Right ventricle myocardium superior (tissue), 1 donor: ENCODE results near the gene IL10RB. TPM values are rescaled to one million over a fixed set of nuclear protein-coding genes. Genes with fewer than 3 reads are reported as not detected.
A peak's percentile ranks its signal among the peaks of the same experiment; 100 is the strongest.
"Not testable (repeated sequence)": the region's sequence is repeated elsewhere in the genome, so short reads cannot be mapped to it uniquely, and the experiment has no call there.

Experiments
- ATAC-seq: fragments of 200-7000 bp; cut with Tn5 transposase; one replicate; pipeline ENCODE4 v1.9.1; 2020; ENCODE audit warnings: mild to moderate bottlenecking; ENCODE audit not compliant: poor library complexity
- DNase-seq: peaks from one replicate; pipeline ENCODE4 v3.0.0-alpha.2; 2020
- intact Hi-C: fragments of 100-400 bp; cut with DNase I; formaldehyde crosslinking; loops from one replicate; pipeline ENCODE4 v1.11.2; 2022
- total RNA-seq: library from RNA; stranded (reverse); fragmentation: NEBNext Ultra II Directional; extraction: Animal tissue kit (Norgen Biotek cat#: 25700); gene quantifications from one replicate; pipeline ENCODE4 v1.2.1, GENCODE V29; 2021
- donor health status: DM: no; HTN: yes; CAD: no; lungs with severe emphysema.

The IL10RB gene
- total RNA-seq, 1 donor from 2014 or later = 8.8 TPM

DNA sequence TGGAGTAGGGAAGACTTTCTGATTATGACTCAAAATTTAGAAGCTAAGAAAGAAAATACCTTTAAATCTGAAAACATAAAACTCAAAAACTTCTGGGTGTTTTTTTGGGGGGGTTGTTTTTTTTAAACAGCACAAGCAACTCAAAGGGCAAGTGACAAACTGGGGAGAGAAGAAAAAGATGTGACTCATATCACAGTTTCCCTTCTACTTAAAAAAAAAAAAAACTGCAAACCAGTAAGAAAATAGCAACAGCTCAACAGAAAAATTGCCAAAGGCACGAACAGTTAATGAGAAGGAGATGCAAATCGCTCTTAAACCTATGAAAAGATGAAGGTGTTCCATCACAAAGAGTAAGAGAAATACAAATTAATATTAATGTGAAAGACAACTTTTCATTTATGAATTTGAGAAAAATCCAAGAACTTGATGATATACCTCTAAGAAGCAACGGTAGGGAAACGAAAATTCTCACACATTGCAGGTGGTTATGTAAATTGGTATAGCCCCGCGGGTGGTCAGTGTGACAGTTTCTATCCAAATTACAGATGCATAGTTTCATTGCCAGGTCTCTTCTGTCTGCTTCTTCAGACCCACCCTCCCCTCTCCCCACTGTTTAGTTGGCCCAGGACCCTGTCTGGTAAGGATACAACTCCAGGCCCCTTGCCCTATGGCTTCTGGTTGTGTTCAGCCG, 27.5 kb upstream of the IL10RB start:
- ATAC-seq = no peak

DNA sequence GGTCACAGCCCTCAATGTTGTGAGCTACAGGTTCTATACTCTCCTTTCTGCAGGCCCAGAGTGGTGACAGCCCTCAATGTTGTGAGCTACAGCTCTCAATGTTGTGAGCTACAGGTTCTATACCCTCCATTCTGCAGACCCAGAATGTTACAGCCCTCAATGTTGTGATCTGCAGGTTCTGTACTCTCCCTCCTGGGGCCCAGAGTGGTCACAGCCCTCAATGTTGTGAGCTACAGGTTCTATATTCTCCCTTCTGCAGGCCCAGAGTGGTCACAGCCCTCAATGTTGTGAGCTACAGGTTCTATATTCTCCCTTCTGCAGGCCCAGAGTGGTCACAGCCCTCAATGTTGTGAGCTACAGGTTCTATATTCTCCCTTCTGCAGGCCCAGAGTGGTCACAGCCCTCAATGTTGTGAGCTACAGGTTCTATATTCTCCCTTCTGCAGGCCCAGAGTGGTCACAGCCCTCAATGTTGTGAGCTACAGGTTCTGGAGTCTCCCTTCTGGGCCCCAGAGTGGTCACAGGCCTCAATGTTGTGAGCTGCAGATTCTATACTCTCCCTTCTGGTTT, 26.5 kb upstream of the IL10RB start:
- intact Hi-C loops, ATAC-seq, DNase-seq: not testable (repeated sequence)

More for the DNA sequence above, 27.5 kb upstream of the IL10RB start:
- intact Hi-C loops = no loop called here
- DNase-seq = no peak

GRCh38 chr21:33240404-33240803, 25.8 kb upstream of the IL10RB start:
- DNase-seq = no peak
- intact Hi-C loops = no loop called here
- ATAC-seq = no peak

GRCh38 chr21:33241846-33242245, 24.3 kb upstream of the IL10RB start:
- no peak for DNase-seq
- intact Hi-C loops = no loop called here
- ATAC-seq = no peak

DNA sequence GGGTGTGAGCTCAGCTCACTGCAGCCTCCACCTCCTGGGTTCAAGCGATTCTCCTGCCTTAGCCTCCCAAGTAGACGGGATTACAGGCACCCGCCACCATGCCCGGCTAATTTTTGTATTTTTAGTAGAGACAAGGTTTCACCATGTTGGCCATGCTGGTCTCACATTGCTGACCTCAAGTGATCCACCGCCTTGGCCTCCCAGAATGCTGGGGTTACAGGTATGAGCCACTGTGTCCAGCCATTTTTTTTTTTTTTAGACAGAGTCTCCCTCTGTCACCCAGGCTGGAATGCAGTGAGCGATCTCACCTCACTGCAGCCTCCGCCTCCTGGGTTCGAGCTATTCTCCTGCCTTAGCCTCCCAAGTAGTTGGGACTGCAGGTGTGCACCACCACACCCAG, 23.3 kb upstream of the IL10RB start:
- ATAC-seq, DNase-seq, intact Hi-C loops: not testable (repeated sequence)

- ATAC-seq = peak; percentile 31
- intact Hi-C loops = no loop called here
- DNase-seq = no peak
Measured at GRCh38 chr21:33244082-33244778, 21.9 kb upstream of the IL10RB start.

DNA sequence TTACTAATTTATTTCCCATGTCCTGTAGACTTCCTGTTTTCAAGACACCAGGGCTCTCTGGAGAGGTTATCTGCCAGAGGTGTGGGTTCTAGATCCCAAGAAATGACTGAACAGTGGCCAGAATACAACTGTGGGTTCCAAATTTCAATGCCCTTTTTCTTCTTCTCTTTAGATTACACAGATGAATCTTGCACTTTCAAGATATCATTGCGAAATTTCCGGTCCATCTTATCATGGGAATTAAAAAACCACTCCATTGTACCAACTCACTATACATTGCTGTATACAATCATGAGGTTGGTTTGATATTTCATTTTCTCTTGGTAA, 21.4 kb upstream of the IL10RB start:
- DNase-seq (no peak), ATAC-seq (no peak)
- intact Hi-C loops = no loop called here

GRCh38 chr21:33245289-33245918, 20.8 kb upstream of the IL10RB start:
- no peak for DNase-seq
- intact Hi-C loops = no loop called here
- no peak for ATAC-seq

- intact Hi-C loops = no loop called here
- no peak for ATAC-seq
- no peak for DNase-seq
Measured at GRCh38 chr21:33246506-33246905, 19.7 kb upstream of the IL10RB start.

DNA sequence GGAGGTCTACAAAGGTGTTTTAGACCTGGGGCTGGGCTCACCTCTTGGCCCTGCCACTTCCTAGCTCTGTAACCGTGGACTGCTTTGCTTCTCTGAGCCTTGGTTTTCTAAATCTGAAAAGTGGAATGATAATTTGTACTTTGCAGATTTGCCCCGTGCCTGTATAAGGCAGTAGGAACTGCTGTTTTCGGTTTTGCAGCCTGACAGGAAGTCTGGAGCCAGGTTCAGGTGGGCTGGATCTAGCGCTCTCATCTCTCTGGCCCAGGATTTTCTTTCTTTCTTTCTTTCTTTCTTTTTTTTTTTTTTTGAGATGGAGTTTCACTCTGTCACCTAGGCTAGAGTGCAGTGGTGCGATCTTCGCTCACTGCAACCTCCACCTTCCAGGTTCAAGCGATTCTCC, 19.2 kb upstream of the IL10RB start:
- intact Hi-C loops = no loop called here
- DNase-seq (no peak), ATAC-seq (no peak)

DNA sequence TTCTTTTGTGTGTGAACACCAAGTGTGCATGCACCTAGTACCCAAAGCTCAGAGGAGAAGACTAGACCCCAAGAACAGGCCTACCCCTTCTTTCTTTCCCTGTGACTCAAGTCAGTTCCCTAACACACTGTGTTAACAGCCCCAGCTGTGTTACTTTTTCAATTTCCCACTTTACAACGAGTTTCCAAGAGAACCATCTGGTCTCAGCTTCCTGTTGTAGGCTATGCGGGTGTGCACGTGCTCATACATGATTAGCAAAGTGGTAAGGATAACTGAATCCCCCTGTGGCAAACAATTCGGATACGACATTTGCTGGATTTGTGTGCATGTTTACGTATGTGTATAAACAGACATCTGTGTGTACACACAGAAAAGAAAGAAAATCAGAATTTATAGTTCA, 18.6 kb upstream of the IL10RB start:
- no peak for ATAC-seq
- intact Hi-C loops = no loop called here
- DNase-seq = no peak

- ATAC-seq = no peak
- intact Hi-C loops = no loop called here
- DNase-seq = no peak
Measured at GRCh38 chr21:33249331-33250002, 16.7 kb upstream of the IL10RB start.

GRCh38 chr21:33251119-33251518, 15.0 kb upstream of the IL10RB start:
- DNase-seq = no peak
- intact Hi-C loops = no loop called here
- ATAC-seq = no peak

DNA sequence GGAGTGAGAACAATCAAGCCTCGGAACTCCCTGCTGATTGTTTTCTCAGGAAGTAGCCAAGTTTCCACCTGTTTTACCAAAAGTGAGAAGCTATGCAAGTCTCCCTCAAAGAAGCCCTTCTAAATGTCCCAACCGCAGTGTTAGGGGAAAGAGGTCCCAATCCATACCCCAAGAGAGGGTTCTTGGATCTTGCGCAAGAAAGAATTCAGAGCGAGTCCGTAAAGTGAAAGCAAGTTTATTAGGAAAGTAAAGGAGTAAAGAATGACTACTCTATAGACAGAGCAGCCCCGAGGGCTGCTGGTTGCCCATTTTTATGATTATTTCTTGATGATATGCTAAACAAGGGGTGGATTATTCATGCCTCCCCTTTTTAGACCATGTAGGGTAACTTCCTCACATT, 12.8 kb upstream of the IL10RB start:
- intact Hi-C loops, ATAC-seq, DNase-seq: not testable (repeated sequence)

DNA sequence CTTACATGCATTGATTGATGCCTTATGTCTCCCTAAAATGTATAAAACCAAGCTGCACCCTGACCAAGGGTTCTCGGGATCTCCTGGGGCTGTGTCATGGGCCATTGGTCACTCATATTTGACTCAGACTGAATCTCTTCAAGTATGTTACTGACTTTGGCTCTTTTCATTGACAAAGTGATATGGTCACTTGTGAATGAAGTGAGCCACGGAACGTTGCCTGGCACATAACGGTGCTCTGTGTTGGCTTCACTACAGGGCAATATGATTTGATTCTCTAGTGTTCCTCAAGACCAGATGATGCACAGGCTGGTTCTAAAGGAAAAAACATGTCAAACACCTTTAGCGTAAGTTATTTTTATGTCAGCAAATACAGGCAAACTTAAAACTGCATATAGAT, 11.4 kb upstream of the IL10RB start:
- no peak for ATAC-seq
- DNase-seq = no peak
- intact Hi-C loops = no loop called here

GRCh38 chr21:33255404-33255803, 10.8 kb upstream of the IL10RB start:
- intact Hi-C loops = no loop called here
- DNase-seq (no peak), ATAC-seq (no peak)

DNA sequence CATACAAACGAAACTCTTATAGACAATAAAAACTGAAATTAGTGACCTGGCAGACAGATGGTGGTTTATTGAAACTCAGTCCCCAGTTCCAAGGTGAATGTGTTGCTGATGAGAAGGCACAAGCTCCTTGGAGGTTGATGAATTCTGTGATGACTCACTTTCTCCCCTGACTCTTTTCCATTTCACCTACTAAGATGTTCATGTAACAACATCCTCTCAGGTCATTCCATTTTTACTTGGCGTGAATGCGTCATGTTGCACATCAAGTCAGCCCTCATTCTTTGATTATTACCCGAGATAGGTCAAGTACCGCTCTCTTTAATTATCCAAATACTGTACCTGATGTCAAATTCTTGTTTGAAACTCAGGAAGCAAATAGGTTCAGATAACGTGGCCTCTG, 10.1 kb upstream of the IL10RB start:
- intact Hi-C loops = no loop called here
- ATAC-seq (no peak), DNase-seq (no peak)

DNA sequence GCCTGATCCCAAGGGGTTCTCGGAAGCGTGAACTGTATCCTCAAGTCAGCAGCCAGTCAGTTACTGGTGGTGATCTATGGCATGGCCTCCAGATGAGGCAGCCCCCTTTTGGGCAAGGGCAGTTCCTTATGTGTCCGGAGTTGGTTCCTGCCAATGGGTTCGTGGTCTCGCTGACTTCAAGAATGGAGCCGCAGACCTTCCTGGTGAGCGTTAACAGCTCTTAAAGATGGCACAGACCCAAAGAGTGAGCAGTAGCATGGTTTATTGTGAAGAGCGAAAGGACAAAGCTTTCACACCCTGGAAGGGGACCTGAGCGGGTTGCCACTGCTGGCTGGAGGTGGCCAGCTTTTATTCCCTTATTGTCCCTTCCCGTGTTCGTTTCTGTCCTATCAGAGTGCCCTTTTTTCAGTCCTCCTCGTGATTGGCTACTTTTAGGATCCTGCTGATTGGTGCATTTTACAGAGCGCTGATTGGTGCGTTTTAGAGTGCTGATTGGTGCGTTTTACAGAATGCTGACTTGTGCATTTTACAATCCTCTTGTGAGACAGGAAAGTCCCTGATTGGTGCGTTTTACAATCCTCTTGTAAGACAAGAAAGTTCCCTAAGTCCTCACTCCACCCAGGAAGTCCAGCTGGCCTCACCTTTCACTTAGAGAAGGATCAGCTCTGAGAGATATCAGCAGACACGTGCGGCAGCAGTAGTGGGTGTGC, 8.9 kb upstream of the IL10RB start:
- intact Hi-C loops = no loop called here
- ATAC-seq (no peak), DNase-seq (no peak)

- no peak for DNase-seq
- ATAC-seq = no peak
- intact Hi-C loops = no loop called here
Measured at GRCh38 chr21:33258475-33258874, 7.7 kb upstream of the IL10RB start.
